ENCODE measurements around the gene ZNF563. TPM values are rescaled to one million over a fixed set of nuclear protein-coding genes. Genes with fewer than 3 reads are reported as not detected.
"Not testable (repeated sequence)": the region's sequence is repeated elsewhere in the genome, so short reads cannot be mapped to it uniquely, and the experiment has no call there.

The ZNF563 gene
- total RNA-seq, 1 donor from 2014 or later: 3.7 TPM

DNA sequence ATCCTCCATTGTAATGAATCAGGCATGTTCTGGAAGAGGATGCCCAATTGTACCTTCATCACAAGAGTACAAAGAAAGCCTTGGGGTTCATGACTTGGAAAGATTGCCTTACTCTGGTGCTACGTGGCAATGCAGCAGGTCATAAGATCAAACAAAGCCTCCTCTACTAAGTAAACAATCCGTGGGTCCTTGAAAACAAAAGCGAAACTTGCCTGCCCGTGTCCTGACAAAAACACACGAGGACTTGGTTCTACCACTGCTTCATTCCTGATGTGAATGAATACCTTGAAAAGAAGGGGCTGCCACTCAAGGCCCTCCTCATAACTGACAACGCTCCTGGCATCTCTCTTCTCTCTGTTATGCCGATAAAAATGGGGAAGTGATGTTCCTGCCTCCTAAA lies 18.9 kb downstream of the ZNF563 start:
- Histone ChIP-seq H3K36me3 (ENCODE audit: control insufficient read depth, insufficient read depth, low read length) (no peaks in the 10 kb centered on the region), H3K27me3 (ENCODE audit: control insufficient read depth, insufficient read depth, low read length) (no peaks in the 10 kb centered on the region), H3K4me3 (ENCODE audit: low read depth, low read length) (no peak overlapping the region)
- TF ChIP-seq, protein P1, sequence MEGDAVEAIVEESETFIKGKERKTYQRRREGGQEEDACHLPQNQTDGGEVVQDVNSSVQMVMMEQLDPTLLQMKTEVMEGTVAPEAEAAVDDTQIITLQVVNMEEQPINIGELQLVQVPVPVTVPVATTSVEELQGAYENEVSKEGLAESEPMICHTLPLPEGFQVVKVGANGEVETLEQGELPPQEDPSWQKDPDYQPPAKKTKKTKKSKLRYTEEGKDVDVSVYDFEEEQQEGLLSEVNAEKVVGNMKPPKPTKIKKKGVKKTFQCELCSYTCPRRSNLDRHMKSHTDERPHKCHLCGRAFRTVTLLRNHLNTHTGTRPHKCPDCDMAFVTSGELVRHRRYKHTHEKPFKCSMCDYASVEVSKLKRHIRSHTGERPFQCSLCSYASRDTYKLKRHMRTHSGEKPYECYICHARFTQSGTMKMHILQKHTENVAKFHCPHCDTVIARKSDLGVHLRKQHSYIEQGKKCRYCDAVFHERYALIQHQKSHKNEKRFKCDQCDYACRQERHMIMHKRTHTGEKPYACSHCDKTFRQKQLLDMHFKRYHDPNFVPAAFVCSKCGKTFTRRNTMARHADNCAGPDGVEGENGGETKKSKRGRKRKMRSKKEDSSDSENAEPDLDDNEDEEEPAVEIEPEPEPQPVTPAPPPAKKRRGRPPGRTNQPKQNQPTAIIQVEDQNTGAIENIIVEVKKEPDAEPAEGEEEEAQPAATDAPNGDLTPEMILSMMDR (IDR thresholded peaks at IDR 0.05; ENCODE audit: insufficient read depth, low read length, poor library complexity, severe bottlenecking): no peak
- no peak for DNase-seq (ENCODE audit: low read depth)

DNA sequence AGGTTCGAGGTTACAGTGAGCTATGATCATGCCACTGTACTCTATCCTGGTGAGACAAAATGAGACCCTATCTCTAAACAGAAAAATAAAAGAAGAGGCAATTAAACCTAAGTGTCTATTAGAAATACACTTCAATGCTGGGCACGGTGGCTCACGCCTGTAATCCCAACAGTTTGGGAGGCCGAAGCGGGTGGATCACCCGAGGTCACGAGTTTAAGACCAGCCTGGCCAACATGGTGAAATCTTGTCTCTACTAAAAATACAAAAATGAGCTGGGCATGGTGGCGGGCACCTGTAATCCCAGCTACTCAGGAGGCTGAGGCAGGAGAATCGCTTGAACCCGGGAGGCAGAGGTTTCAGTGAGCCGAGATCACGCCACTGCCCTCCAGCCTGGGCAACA lies 24.5 kb downstream of the ZNF563 start:
- not testable (repeated sequence) for H3K4me3 ChIP-seq (ENCODE audit: low read depth, low read length); DNase-seq (ENCODE audit: low read depth); H3K27me3 ChIP-seq (ENCODE audit: control insufficient read depth, insufficient read depth, low read length)

DNA sequence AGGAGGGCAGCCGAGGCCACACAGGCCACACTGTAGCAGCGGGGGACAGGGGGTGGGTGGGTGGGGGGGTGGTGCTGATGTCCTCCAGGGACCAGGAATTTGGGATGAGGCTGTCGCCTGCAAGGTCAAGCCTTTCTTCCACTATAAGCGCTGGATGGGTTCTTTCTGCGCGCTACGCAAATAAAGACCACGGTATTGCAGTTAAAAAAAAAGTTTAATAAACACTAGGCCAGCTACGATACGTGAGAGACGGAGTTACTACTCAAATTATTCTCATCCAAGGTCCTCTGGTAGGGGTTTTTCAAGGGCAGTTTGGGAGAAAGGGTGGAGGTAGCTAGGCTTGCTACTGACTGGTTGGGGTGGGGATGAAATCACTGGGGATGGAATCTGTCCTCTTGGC lies 38.2 kb downstream of the ZNF563 start:
- no peak for DNase-seq (ENCODE audit: low read depth)
- H3K4me3 ChIP-seq (ENCODE audit: low read depth, low read length): peak overlapping the region; percentile 99
- TF ChIP-seq, protein P1 (IDR thresholded peaks at IDR 0.05; ENCODE audit: insufficient read depth, low read length, poor library complexity, severe bottlenecking): no peak
- no peaks in the 10 kb centered on the region for H3K27me3 ChIP-seq (ENCODE audit: control insufficient read depth, insufficient read depth, low read length)
- H3K36me3 ChIP-seq (ENCODE audit: control insufficient read depth, insufficient read depth, low read length): no peaks in the 10 kb centered on the region

More for the DNA sequence above, 24.5 kb downstream of the ZNF563 start:
- not testable (repeated sequence) for H3K36me3 ChIP-seq (ENCODE audit: control insufficient read depth, insufficient read depth, low read length)

DNA sequence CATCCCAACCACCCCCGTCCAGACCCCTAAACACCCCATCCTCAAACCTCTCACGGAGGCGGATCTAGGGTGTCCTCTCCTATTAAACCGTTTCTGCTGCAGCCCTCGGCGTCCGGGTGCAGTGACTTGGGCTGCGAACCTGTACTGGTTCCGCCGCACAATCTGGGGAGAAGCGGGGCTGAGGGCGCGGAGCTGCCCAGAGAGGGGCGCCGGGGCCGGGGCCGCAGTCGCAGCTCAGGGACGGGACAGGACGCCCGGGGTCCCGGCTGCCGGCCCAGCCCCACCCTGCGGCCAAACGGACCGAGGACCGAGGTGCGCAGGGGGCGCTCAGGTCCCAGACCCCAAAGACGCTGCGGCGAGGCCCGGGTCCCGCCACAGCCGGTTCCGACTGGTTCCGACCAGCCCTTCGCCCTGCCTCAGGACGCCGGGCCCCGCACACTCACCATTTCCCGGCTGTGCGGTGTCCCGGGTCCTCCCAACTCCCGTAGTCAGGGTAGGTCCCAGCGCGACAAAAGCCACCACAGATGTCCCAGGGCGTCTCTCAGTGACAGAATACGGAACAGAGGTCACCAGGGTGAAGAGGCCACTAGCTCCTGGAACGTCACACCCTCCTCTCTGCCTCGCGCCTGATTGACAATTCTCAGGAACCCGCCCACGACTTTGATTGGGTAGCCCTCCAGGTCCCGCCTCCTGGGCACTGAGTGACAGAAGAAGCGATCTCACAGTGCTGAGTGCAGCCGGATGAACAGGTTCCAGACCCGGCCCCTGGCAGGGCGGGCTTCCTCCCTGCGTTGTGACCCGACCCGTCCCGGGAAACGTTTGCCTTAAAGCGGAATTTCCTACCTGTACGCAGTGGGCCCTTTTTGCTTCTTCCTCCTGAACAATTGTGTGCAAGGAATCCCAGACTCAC lies 38.9 kb downstream of the ZNF563 start, which contains the start of gene ZNF44:
ZNF44 (minus strand) TSS at position 635 of the 910 bp plus-strand sequence; CDS start at position 446, 189 bp downstream.
- no peaks in the 10 kb centered on the region for H3K27me3 ChIP-seq (ENCODE audit: control insufficient read depth, insufficient read depth, low read length)
- peak within 1 kb of the TSS; percentile 99 for H3K4me3 ChIP-seq (ENCODE audit: low read depth, low read length)
- H3K36me3 ChIP-seq (ENCODE audit: control insufficient read depth, insufficient read depth, low read length): no peaks in the 10 kb centered on the region
- peak; percentile 82 for DNase-seq (ENCODE audit: low read depth)
- TF ChIP-seq, protein P1 (IDR thresholded peaks at IDR 0.05; ENCODE audit: insufficient read depth, low read length, poor library complexity, severe bottlenecking): no peak

DNA sequence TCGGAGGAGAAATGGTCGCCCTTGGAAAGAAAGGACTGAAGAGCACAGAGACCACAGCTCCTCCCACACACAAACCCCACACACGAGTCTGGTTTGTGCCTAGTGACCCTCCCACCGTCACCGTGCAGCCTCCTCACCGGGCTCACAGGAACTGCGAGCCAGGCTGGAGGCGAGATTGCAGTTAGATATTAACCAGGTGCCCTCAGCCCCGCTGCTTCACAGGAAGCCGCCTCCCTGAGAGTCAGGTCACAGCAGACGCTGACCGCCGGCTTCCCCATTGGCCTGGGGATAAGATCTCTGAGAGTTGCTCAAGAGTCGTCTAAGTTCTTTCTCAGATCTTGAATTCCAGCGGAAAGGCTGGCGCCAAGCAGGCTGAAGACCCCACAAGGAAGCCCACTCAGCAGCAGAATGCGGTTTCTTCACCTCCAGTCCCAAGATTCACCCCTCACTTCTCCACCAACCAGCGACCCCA lies 39.6 kb downstream of the ZNF563 start:
- H3K27me3 ChIP-seq (ENCODE audit: control insufficient read depth, insufficient read depth, low read length): no peaks in the 10 kb centered on the region
- no peaks in the 10 kb centered on the region for H3K36me3 ChIP-seq (ENCODE audit: control insufficient read depth, insufficient read depth, low read length)
- peak overlapping the region; percentile 99 for H3K4me3 ChIP-seq (ENCODE audit: low read depth, low read length)
- DNase-seq (ENCODE audit: low read depth): peak; percentile 77
- TF ChIP-seq, protein P1 (IDR thresholded peaks at IDR 0.05; ENCODE audit: insufficient read depth, low read length, poor library complexity, severe bottlenecking): no peak

DNA sequence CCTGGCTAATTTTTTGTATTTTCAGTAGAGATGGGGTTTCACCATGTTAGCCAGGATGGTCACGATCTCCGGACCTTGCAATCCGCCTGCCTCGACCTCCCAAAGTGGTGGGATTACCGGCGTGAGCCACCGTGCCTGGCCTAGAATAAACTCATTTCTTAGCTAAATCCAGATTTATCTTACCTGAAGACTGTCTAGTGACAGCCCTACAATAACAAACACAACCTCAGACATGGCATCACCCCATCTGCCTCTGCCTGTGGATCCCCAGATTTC lies 43.7 kb downstream of the ZNF563 start:
- no peaks in the 10 kb centered on the region for H3K36me3 ChIP-seq (ENCODE audit: control insufficient read depth, insufficient read depth, low read length)
- DNase-seq (ENCODE audit: low read depth): no peak
- no peak overlapping the region for H3K4me3 ChIP-seq (ENCODE audit: low read depth, low read length)
- no peaks in the 10 kb centered on the region for H3K27me3 ChIP-seq (ENCODE audit: control insufficient read depth, insufficient read depth, low read length)
- TF ChIP-seq, protein P1 (IDR thresholded peaks at IDR 0.05; ENCODE audit: insufficient read depth, low read length, poor library complexity, severe bottlenecking): no peak

Data from kidney epithelial cell (primary cell).